GM19397 (cell line): ENCODE measurements around the gene LAMA4.
"Not testable (repeated sequence)": the region's sequence is repeated elsewhere in the genome, so short reads cannot be mapped to it uniquely, and the experiment has no call there.

ENCODE experiments used
- ATAC-seq: cut with Tn5 transposase; IDR thresholded peaks from one replicate; pipeline ENCODE4 v1.9.1; 2021; ENCODE audit warnings: mild to moderate bottlenecking, moderate library complexity; ENCODE audit not compliant: unreplicated experiment

LAMA4 gene

DNA sequence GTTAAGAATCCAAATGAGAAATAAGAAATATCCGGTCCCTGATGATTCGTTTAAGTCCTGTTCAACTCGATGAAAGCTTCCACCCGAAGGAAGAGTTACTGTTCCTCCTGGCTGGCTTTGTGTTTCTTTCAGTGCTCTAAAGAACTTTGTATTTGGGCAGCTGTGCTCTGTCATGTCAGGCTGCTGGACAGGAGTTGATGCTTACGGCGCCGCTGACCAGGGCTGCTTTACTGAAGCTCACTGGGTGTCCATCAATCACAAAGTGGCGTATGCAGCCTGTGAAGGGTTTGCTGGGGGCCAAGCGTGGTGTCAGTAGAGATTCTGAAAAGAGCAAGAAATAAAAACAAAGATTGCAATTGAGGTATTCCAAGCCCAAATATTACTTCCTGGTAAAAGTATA is 145.1 kb downstream of the LAMA4 start:
- ATAC-seq = no peak

GRCh38 chr6:112106562-112106961 is 147.8 kb downstream of the LAMA4 start:
- no peak for ATAC-seq

DNA sequence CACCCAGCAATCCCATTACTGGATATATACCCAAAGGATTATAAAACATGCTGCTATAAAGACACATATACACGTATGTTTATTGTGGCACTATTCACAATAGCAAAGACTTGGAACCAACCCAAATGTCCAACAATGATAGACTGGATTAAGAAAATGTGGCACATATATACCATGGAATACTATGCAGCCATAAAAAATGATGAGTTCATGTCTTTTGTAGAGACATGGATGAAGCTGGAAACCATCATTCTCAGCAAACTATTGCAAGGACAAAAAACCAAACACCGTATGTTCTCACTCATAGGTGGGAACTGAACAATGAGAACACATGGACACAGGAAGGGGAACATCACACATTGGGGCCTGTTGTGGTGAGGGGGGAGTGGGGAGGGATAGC is 148.3 kb downstream of the LAMA4 start:
- ATAC-seq = not testable (repeated sequence)

GRCh38 chr6:112100561-112100960 is 153.8 kb downstream of the LAMA4 start:
- no peak for ATAC-seq

DNA sequence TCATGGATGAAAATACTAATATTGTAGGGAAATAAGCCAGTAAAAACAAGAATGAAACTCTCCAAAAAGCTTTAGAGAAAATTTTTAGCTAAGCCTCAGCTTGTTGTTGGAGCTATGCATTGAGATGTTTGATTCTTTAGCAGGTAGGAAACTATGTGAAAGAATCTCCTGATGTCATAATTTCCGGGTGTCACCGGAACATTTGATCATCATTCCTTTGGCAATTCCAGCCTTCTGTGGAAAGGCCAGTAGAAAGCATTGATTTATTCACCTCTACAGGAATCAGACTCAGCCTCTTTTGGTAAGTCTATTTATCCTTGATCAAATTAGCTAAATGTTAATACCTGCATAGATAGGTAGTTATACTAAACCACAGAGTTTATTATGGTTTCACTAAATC is 157.5 kb downstream of the LAMA4 start:
- no peak for ATAC-seq

DNA sequence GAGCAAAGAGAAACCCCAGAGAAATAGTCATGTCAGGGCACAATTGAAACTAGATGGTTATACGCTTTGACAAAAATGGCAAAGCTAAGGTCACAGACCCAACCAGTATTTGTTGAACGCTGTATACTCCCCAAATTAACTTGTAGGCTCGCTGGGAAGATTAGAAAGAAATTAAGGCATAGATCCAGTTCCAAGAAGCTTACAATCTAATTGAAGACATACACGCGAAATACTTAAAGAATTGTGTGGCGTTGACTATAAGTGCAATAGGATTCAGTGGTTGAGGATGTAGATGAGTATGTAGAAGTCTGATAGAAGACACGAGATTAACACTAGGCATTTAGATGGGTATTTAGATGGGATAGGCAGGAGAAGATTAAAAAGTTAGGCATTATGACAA is 166.5 kb downstream of the LAMA4 start:
- ATAC-seq = no peak

DNA sequence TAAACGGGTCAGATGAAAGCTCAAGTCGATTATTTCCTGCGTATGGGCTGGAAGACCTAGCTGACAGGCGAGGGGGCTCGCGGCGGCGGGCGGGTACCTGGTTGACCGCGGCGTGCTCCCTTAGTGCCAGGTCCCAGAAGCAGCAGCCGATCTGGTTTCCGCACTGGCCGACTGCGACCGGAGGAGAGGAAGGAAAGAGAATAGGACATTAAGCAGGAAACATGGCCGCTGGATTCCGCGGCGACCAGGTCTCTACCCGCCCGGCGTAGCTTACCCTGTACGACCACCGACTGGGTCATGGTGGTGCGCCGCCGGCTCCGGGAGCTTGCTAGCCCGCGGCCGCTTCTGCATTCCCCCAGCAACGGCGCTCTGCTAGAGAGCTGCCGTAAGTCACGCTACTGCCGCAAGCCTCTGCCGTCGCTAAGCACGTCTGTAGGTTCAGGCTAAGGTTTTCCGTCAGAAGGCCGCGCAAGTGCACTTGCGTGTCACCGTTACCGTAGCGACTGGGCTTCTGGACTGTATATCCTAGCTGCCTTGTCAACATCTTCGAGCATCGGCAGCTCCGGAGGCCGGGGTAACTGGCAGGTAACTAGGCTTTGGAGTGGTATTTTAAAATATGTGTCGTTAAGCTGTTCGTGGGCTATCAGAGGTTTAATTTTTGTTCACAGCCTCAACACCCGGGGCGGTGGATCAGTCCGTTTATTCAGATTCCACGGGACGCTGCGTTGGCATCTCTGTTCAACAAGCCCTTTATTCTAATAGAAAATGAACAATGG is 167.0 kb downstream of the LAMA4 start, which contains the start of the genes FAM229B and TUBE1:
FAM229B (plus strand) TSS at position 456 of the 776 bp plus-strand sequence. CDS start 11,693 bp downstream, outside the sequence.
TUBE1 (minus strand) TSS at position 347 of the 776 bp plus-strand sequence; CDS start at position 299, 48 bp downstream.
- peak; percentile 98 for ATAC-seq

DNA sequence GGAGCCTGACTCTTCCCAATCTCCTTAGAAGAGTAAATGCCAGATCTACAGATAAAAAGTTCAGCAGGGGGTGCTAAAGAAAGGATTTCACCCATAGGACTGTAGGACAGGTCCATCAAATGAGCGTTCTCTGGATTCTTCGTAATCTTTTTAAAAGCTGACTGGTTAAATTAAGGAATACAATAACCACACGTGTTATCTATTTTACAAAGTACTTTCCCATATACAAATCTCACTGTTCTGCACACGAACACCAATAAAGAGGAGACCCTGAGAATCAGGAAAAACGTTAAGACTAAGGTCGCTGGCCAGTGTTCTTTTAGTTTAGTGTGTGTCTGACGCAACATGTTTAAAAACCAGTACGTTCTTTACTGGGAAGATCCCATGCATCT is 167.6 kb downstream of the LAMA4 start:
- ATAC-seq = peak; percentile 14

DNA sequence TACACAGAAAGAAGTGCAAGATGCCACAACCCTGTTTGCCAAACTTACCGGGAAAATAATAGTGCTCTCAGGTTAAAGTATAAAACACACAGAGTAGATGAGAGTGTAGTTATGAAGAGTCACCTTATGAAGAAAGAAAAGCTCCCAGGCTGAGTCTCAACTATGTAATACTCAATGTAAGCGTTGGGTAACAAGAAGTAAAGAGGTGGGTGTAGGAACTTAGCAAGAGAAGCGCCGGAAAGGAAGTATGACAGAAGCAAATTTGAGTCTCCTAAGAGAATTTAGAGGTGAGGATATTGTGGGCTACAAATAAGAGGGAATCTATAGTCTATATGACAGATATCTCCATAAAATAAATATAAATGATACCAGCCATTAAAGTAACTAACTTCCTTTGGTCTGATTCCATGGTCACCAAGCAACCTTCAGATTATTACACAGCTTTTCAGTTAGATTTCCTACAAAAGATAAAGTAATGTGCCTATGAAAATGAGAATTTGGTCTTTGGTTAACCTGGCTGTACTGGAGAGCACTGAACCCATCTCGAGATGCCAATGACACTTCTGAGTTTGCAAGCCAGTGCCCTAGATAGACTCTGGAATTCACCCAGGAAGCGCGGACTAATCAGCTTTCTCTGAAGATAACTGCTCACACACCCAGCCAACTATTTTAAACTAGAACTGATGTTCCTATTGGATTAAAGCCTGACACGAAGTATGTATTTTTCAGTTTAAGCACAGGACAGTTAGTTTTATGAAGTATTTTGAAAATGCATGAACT is 168.9 kb downstream of the LAMA4 start:
- ATAC-seq = no peak

GRCh38 chr6:112081569-112081968 is 172.8 kb downstream of the LAMA4 start:
- no peak for ATAC-seq

DNA sequence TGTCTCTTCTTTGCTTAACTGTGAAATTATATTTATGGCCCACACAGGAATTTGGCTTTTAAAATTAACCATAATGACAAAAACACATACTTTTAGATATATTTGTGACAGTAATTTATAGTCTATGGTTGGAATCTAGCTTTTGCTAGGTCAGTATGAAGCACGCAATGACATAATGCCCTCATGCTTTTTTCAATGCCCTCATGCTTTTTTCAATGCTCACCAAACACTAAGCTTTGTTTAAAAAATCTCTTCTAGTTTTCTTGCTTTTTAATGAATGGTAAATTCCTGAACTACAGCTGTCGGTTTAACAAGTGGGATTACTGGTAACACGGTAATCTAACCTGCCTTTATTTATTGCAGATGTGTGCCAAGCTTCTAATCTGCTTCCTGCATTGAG is 187.8 kb downstream of the LAMA4 start:
- no peak for ATAC-seq

DNA sequence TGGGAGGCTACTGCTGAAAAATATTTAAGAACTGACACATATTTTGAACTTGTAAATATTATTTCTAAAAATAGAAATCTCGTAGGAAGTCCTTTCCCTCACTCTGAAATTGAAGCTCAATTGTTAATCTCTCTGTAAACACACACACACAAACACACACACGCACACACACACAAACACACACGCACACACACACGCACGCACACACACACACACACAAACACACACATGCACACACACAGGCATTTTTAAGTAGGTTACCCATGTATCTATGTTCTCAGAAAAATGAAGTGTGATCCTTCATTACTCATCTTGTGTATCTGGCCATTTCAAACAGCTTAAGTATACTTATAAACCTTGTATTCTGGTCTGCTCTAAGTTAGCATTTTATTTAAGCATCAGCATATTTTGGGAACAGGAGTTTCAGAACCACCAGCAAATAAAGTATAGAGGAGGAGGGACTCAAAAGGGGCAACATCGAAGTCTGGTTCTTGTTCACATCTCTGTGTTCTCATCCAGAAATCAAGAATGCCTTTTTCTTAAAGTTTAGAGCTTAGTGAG is 188.9 kb downstream of the LAMA4 start:
- ATAC-seq = no peak

DNA sequence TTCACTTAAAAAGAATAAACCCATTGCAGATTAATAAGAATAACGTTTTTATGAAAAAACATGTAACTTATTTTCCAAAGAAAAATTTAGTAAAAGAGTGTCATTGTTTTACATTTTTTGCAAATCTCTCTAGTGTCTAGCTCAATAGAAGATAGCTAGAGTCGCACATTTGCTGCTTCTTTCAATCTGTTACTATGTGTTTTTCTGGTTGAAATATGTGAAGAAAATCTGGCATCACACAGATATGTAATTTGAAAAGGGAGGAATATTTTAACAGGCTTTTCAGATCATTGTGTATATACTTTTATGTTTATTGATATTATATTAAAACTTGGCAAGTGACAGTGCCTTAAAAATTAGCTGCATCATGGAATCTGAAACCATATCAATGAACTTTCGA is 191.4 kb downstream of the LAMA4 start:
- no peak for ATAC-seq

- no peak for ATAC-seq
Observed at GRCh38 chr6:112061605-112062004, 192.8 kb downstream of the LAMA4 start.
